ENCODE measurements around the gene COMMD8. TPM values are rescaled to one million over a fixed set of nuclear protein-coding genes. Genes with fewer than 3 reads are reported as not detected.
A peak's percentile ranks its signal among the peaks of the same experiment; 100 is the strongest.

The COMMD8 gene
- total RNA-seq, 8 experiments from 2014 or later, result 11.3 to 19.7 (median 16.3) TPM

DNA sequence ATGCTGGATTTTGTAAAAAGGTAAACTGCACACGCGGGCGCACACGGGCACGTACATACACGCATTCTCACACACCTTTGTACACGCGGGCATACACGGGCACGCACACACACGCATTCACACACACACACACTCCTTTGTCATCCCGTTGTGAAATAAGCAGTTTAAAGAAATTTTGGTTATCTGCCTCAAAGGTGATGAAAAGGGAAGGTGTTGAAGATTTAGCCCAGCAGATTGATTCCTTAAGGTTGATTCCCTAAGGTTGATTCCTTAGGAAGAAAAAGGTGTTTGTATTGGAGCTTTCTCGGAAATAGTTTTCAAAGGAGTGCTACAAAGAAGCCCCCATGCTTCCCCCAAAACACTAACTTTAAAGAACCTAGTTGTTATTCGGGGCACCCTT is 22.3 kb upstream of the COMMD8 start:
- in situ Hi-C loops (cut with MboI; ENCODE audit: low pct_unique_long_range_greater_than_20kb in 2 of 9, low sequenced_read_pairs in 9 of 9, unreplicated experiment in 9 of 9), result no loop called here
- Histone ChIP-seq H3K4me3 (peak overlapping the region; percentile 49 to 75 (median 54)), H3K27ac (no peak overlapping the region), H3K4me1 (replicated peaks in 1 of 2) (peaks cover 3 to 5% of the 10 kb centered on the region in 2 donors)
- WGBS, 10 experiments, result 0 to 6% (median 0%) methylated on average over 1 to 8 of the region's 14 CpGs; no CpG with 5 or more reads in 1 of the 10 experiments
- ATAC-seq (replicated peaks in 6 of 8), result peak in 1 of 8 experiments; percentile 5

DNA sequence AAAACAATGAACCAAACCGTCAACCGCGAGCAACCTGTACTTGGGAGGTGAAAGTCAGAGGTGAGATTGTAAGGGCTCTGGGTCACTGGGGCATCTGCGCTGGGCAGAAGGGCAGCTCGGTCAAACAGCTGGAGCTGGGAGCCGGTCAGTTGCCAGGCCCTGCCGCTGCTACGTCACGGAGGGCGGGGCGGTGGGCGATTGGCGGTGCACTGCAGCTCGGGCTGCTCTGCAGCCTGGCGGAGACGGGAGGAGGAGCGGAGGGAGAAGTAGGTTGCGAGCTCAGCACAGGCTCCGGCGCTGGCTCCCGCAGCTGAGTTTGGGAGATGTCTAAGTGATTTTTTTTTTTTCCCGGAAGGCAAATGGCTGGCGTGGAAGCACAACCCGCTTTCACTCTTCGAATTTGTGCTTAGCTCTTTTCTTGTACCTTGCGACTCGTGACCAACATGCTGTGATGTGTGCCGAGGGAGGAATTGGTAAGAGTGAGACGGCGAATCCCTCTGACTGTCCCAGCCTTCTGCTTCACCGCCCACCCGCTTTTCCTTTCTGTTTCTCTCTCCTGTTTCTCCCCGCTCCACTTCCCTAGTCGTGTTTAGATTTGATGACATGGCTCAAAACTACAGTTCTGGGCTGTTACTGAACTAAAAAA is 21.7 kb upstream of the COMMD8 start, which contains the start of gene ATP10D:
TSS of gene ATP10D (plus strand) at position 229 of the 646 bp plus-strand sequence. CDS start 27,266 bp downstream, outside the sequence.
- in situ Hi-C loops (cut with MboI; ENCODE audit: low pct_unique_long_range_greater_than_20kb in 2 of 9, low sequenced_read_pairs in 9 of 9, unreplicated experiment in 9 of 9), result no loop called here
- WGBS, 10 experiments, result 0 to 10% (median 3%) methylated on average over 2 to 18 of the region's 34 CpGs
- peaks cover 3 to 5% of the 10 kb centered on the region in 2 donors for H3K4me1 ChIP-seq (replicated peaks in 1 of 2)
- H3K27ac ChIP-seq, result peak within 1 kb of the TSS in 1 of 2 donors; percentile 17
- peak; percentile 98 to 100 (median 100) for ATAC-seq (replicated peaks in 6 of 8)
- H3K4me3 ChIP-seq, result peak within 1 kb of the TSS; percentile 49 to 75 (median 54)

DNA sequence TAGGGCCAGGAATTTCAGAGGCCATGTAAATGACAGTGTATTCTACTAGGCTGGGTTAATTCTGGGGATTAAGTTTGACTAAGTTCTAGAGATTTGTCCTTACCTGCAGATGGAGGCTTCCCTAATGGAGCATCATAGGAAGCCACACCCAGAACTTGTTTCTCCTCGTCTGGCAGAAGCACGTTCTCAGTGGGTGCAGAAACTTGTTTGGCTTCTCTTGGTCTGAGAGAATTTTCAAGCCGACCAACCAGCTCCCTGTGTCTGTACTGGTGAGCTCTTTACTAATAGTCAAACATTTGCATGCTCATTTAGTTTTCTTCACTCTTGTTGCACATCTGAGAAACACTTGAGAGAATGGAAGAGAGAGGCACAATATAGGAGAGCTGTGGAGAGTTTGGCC is 20.7 kb upstream of the COMMD8 start:
- no peak overlapping the region for H3K4me3 ChIP-seq
- no peak for ATAC-seq (replicated peaks in 6 of 8)
- H3K4me1 ChIP-seq (replicated peaks in 1 of 2), result peaks cover 3 to 5% of the 10 kb centered on the region in 2 donors
- in situ Hi-C loops (cut with MboI; ENCODE audit: low pct_unique_long_range_greater_than_20kb in 2 of 9, low sequenced_read_pairs in 9 of 9, unreplicated experiment in 9 of 9), result no loop called here
- WGBS, 10 experiments, result 60 to 100% (median 100%) methylated on average over 1 to 2 of the region's 3 CpGs; no CpG with 5 or more reads in 6 of the 10 experiments
- H3K27ac ChIP-seq, result no peak overlapping the region

DNA sequence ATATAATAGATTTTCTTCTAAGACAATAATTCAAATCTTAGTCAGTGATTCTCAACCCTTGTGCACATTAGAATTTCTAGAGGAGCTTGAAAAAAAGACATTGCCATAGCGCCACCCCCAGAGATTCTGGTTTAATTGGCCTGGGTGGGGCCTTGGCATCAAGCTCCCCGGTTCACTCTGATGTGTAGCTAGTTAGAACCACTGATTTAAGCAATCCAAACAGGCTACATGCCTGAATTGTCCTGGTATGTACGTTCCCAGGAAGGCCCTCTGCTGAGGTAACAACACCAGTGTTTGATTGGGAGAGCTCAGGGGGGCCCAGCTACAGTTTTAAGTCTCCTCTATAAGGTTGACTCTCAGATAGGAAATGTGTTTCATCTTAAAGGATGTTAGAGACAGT is 20.2 kb upstream of the COMMD8 start:
- no peak overlapping the region for H3K4me3 ChIP-seq
- ATAC-seq (replicated peaks in 6 of 8), result no peak
- H3K27ac ChIP-seq, result no peak overlapping the region
- in situ Hi-C loops (cut with MboI; ENCODE audit: low pct_unique_long_range_greater_than_20kb in 2 of 9, low sequenced_read_pairs in 9 of 9, unreplicated experiment in 9 of 9), result no loop called here
- 20 to 100% (median 64%) methylated on average over 1 to 2 of the region's 3 CpGs; no CpG with 5 or more reads in 4 of the 10 experiments for WGBS, 10 experiments
- peaks cover 3 to 5% of the 10 kb centered on the region in 2 donors for H3K4me1 ChIP-seq (replicated peaks in 1 of 2)

DNA sequence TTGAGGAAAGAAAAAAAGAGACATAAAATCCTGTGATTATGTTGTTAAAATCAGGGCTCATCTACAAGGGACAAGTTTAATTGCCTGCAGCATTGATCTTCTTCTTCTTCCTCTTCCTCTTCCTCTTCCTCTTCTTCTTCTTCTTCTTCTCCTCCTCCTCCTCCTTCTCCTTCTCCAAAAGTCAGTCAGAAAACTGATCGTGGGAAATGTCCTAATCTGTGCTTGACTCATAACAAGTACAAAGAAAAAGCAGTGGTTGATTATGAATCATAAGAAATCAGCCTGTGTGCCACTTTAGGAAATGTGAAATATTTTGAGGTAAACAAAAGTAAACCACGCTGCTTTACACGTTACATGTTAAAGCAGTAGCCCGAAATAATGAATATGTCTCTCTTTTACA is 18.8 kb upstream of the COMMD8 start:
- 28 to 100% (median 77%) methylated on average over 2 to 4 of the region's 4 CpGs for WGBS, 10 experiments
- no peak overlapping the region for H3K4me3 ChIP-seq
- H3K4me1 ChIP-seq (replicated peaks in 1 of 2), result peaks cover 3 to 5% of the 10 kb centered on the region in 2 donors
- no peak overlapping the region for H3K27ac ChIP-seq
- in situ Hi-C loops (cut with MboI; ENCODE audit: low pct_unique_long_range_greater_than_20kb in 2 of 9, low sequenced_read_pairs in 9 of 9, unreplicated experiment in 9 of 9), result no loop called here
- no peak for ATAC-seq (replicated peaks in 6 of 8)

DNA sequence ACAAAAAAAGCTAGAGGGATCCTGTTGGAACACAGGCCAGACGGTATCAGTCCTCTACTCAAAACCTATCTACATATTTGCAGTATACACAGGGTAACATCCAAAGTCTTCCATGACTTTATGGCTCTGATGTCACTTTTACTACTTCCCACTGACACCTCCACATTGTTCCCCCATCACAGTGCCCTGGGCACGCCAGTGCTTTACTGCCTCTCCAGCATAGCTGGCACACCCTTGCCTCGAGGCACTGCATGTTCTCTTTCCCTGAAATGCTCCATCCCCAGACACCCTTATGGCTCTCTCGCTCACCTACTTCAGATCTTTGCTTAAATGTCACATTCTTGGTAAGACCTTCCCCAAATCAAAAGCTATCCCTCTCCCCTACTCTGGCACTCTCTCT is 15.3 kb upstream of the COMMD8 start:
- Histone ChIP-seq H3K4me3 (no peak overlapping the region), H3K4me1 (replicated peaks in 1 of 2) (peaks cover 0 to 5% of the 10 kb centered on the region in 2 donors), H3K27ac (no peak overlapping the region)
- peak in 3 of 8 experiments; percentile 22 to 79 (median 55) for ATAC-seq (replicated peaks in 6 of 8)
- WGBS, 10 experiments, result 20 to 100% (median 73%) methylated on average over 1 to 3 of the region's 4 CpGs; no CpG with 5 or more reads in 2 of the 10 experiments
- in situ Hi-C loops (cut with MboI; ENCODE audit: low pct_unique_long_range_greater_than_20kb in 2 of 9, low sequenced_read_pairs in 9 of 9, unreplicated experiment in 9 of 9), result no loop called here

DNA sequence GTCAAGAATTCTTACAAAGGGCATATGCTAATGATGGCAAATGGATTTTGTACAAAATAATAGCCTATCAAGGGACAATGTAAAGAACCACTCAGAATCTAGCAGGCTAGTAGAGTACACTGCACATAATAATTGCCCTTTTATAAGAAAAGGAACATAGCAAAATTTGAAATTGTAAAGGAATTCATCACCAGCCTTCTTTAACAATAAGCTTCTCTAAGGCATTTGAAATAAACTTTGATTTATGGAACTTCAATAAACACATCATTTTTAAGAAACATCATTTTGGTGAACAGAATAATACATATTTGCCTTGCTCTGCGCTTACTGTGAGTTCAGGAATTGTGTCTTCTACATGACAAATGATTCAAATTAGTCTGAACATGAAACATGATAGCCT is 11.9 kb upstream of the COMMD8 start:
- WGBS, 10 experiments, result 0 to 71% (median 60%) methylated on average over 1 of the region's 1 CpG; no CpG with 5 or more reads in 5 of the 10 experiments
- peak in 2 of 8 experiments; percentile 32 to 37 for ATAC-seq (replicated peaks in 6 of 8)

DNA sequence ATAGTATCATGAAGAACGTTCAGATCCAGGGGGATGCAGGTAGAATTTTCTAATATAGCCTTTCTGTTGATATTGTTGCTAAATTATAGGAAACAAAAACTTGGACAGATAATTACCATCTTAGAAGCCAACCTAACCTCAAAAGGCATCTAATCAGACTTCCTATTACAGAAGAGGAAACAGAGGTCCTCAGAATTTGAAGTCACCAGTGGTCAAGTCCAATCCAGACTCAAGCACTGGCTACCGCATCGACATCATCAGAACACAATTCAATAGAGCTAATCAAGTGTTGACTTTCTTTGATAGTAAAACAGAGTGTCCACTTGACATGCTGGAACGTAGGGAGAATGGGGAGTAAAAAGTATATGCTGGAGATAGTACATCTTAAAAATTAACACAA is 11.3 kb upstream of the COMMD8 start:
- H3K4me3 ChIP-seq, result no peak overlapping the region
- ATAC-seq (replicated peaks in 6 of 8), result no peak
- H3K27ac ChIP-seq, result no peak overlapping the region
- H3K4me1 ChIP-seq (replicated peaks in 1 of 2), result peaks cover 0 to 7% of the 10 kb centered on the region in 2 donors
- in situ Hi-C loops (cut with MboI; ENCODE audit: low pct_unique_long_range_greater_than_20kb in 2 of 9, low sequenced_read_pairs in 9 of 9, unreplicated experiment in 9 of 9), result no loop called here
- WGBS, 10 experiments, result 29 to 94% (median 80%) methylated on average over 1 to 4 of the region's 4 CpGs; no CpG with 5 or more reads in 1 of the 10 experiments

More for the DNA sequence above, 11.9 kb upstream of the COMMD8 start:
- in situ Hi-C loops (cut with MboI; ENCODE audit: low pct_unique_long_range_greater_than_20kb in 2 of 9, low sequenced_read_pairs in 9 of 9, unreplicated experiment in 9 of 9), result no loop called here
- no peak overlapping the region for H3K27ac ChIP-seq
- peaks cover 0 to 7% of the 10 kb centered on the region in 2 donors for H3K4me1 ChIP-seq (replicated peaks in 1 of 2)
- no peak overlapping the region for H3K4me3 ChIP-seq

DNA sequence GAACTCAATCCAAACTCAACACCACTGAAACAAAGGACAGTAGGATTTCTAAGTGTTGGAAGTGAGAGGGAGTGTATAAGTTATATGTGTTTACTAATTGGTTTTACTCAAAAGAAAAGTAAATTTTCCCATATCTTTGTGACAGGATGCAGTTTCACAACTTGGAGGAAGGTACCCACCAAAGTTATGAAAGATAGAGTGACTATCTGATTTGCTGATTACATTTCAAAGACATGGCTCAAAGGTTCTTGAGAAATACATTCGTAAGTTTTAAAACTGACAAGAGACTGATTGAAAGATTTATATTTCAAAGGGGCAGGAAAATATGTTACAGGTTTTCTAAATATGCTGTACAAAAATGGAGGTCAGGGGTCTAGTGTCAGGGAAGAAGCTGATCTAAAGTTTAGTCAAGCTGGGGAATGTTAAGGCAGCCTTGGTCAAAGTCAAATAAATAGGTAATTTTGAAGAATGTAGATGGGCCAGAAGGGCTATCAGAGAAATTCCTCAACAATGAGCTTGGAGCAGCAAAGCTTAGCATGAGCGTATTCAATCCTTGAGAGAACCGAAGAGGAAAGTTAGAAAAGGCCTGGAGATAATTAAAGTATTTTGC is 9.7 kb upstream of the COMMD8 start:
- H3K4me3 ChIP-seq, result no peak overlapping the region
- 66 to 100% (median 85%) methylated on average over 1 to 3 of the region's 3 CpGs for WGBS, 10 experiments
- ATAC-seq (replicated peaks in 6 of 8), result no peak
- in situ Hi-C loops (cut with MboI; ENCODE audit: low pct_unique_long_range_greater_than_20kb in 2 of 9, low sequenced_read_pairs in 9 of 9, unreplicated experiment in 9 of 9), result no loop called here
- H3K4me1 ChIP-seq (replicated peaks in 1 of 2), result peaks cover 0 to 7% of the 10 kb centered on the region in 2 donors
- no peak overlapping the region for H3K27ac ChIP-seq

DNA sequence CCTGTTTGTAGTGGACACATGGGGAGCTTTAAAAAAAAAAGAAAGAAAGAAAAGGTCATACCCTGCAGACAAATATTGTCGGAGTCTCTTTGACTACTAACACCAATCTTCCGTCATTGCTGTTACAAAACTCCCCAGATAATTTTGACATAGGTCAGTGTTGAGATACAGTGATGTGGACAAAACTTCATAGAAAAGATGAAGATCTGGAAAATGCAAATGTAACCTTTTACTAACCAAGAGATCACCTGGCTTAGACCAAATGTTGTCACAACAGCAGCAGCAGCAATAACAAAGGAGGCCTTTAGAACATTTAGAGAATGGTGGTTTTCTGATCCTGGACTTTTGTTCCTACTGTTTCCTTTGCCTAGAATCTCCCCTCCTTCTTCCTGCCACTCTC is 8.1 kb upstream of the COMMD8 start:
- H3K4me3 ChIP-seq, result no peak overlapping the region
- WGBS, 10 experiments, result 80 to 100% (median 90%) methylated on average over 1 to 2 of the region's 2 CpGs; no CpG with 5 or more reads in 1 of the 10 experiments
- in situ Hi-C loops (cut with MboI; ENCODE audit: low pct_unique_long_range_greater_than_20kb in 2 of 9, low sequenced_read_pairs in 9 of 9, unreplicated experiment in 9 of 9), result no loop called here
- no peak for ATAC-seq (replicated peaks in 6 of 8)
- no peak overlapping the region for H3K27ac ChIP-seq
- H3K4me1 ChIP-seq (replicated peaks in 1 of 2), result peaks cover 0 to 7% of the 10 kb centered on the region in 2 donors

DNA sequence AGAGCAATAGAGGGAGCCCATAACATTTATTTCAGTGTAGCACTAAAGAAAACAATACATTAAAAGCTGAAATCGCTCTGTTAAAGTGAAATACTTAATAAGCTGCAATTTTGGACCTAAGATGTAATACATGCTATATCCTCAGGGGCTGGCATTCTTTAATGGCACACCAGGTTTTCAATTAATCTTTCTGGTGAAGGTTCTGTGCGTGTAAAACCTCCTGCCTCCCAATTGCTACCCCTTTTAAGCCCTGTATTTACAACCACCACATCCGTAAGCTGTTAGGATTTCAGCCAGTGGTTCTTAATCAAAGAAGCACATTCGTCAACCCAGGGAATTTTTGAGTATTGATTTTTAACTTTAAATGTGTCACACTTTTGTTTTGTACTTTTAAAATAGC is 7.6 kb upstream of the COMMD8 start:
- H3K4me3 ChIP-seq, result no peak overlapping the region
- ATAC-seq (replicated peaks in 6 of 8), result no peak
- H3K27ac ChIP-seq, result no peak overlapping the region
- in situ Hi-C loops (cut with MboI; ENCODE audit: low pct_unique_long_range_greater_than_20kb in 2 of 9, low sequenced_read_pairs in 9 of 9, unreplicated experiment in 9 of 9), result no loop called here
- H3K4me1 ChIP-seq (replicated peaks in 1 of 2), result peaks cover 0 to 7% of the 10 kb centered on the region in 2 donors
- 8 to 76% (median 60%) methylated on average over 2 to 4 of the region's 4 CpGs; no CpG with 5 or more reads in 2 of the 10 experiments for WGBS, 10 experiments

DNA sequence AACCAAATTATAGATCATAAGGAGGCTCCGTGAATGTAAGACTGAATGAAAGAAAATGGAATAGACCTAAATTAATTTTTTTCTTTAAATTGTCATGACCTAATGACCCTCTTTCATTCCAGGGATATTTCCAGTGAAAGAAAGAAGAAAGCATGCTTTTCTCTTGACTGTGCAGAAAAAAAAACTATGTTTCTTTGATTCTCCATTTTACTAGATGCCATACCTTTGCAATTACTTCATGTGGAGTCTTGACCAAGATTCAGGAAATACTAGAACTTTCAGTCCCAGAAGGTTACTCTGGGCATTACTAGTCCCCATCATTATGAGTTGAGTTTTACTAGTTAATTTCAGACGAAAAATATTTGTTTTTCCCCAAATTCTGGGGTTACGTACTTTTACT is 6.4 kb upstream of the COMMD8 start:
- no peak overlapping the region for H3K27ac ChIP-seq
- no peak for ATAC-seq (replicated peaks in 6 of 8)

DNA sequence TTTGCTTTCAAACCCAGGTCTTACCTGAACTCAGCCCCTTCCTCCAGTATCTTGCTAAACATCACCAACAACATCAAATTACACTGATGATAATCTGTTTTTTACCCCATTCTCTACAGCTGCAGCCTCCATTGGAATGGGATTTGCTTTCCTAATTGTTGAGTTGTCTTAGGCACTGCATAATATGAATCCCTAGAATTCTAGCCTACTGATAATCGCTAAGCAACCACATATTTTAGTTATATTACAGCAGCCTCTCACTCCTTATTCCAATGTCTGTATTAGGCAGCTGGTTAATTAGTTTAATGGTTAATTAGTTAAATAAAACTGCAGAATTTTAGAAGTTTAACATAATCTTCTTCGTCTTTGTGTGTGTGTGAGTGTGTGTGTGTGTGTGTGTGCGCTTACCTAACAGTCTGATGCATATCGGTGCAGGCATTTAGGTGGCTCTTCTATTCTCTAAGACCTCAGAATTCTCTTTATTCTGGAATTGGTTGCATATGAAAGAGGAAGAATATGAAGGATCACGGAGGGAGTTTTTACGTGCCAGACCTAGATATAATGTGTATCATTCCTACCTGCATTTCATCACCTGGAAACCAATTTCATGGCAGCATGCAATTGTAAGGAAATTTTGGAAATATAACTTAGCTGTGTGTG is 5.3 kb upstream of the COMMD8 start:
- 29 to 100% (median 80%) methylated on average over 1 to 6 of the region's 6 CpGs; no CpG with 5 or more reads in 1 of the 10 experiments for WGBS, 10 experiments
- no peak for ATAC-seq (replicated peaks in 6 of 8)

More for the DNA sequence above, 6.4 kb upstream of the COMMD8 start:
- no peak overlapping the region for H3K4me3 ChIP-seq
- H3K4me1 ChIP-seq (replicated peaks in 1 of 2), result peaks cover 0 to 2% of the 10 kb centered on the region in 2 donors
- in situ Hi-C loops (cut with MboI; ENCODE audit: low pct_unique_long_range_greater_than_20kb in 2 of 9, low sequenced_read_pairs in 9 of 9, unreplicated experiment in 9 of 9), result no loop called here
- WGBS, 10 experiments, result 61 to 100% (median 86%) methylated on average over 1 to 3 of the region's 3 CpGs

More for the DNA sequence above, 5.3 kb upstream of the COMMD8 start:
- Histone ChIP-seq H3K4me3 (no peak overlapping the region), H3K27ac (no peak overlapping the region), H3K4me1 (replicated peaks in 1 of 2) (peaks cover 0 to 2% of the 10 kb centered on the region in 2 donors)
- in situ Hi-C loops (cut with MboI; ENCODE audit: low pct_unique_long_range_greater_than_20kb in 2 of 9, low sequenced_read_pairs in 9 of 9, unreplicated experiment in 9 of 9), result no loop called here

All from motor neuron (in vitro differentiated cells).